T-helper 1 cell treated with Interleukin-12 subunit alpha and Interleukin-12 subunit beta and Interleukin-4 antibody, amounts not matched to agents 30 ng/mL and 1 ng/mL, for 36 hours (primary cell): ENCODE measurements around the gene PIK3R6. TPM values are rescaled to one million over a fixed set of nuclear protein-coding genes. Genes with fewer than 3 reads are reported as not detected.

Experiments
- intact Hi-C: fragments of 100-400 bp; cut with micrococcal nuclease; formaldehyde crosslinking; loops from one replicate; pipeline ENCODE4 v1.15.1; 2024
- total RNA-seq: library from RNA; stranded (reverse); gene quantifications from 2 replicates; pipeline ENCODE4 v1.2.3, GENCODE V29; 2022

The PIK3R6 gene
- total RNA-seq, 1 donor from 2014 or later, result 4.3 TPM

- intact Hi-C loops, result loop anchor here (1.0 kb wide), 1 partner anchor 243 kb away; no protein-coding TSS in a partner anchor
Observed at GRCh38 chr17:8754890-8755289, 112.6 kb downstream of the PIK3R6 start.

DNA sequence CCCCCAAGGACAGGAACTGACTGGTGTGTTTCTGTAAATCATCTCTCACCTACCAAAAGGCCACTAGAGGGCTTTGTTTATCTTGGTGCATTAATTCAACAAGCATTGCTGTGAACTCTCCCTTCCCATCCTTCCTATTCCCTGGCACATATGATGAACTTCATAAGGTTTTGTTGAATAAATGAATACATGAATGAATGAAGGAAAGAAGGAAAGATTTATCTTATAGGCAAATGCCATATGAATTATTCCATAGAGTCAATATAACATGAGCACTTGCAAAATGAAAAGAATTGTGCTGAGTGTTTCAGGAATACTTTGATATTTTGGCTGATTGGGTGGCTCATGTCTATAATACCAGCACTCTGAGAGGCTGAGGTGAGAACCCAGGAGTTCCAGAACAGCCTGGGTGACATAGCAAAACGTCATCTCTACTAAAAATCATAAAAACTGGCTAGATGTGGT is 113.5 kb downstream of the PIK3R6 start:
- intact Hi-C loops, result loop anchor here (1.0 kb wide), 1 partner anchor 244 kb away; no protein-coding TSS in a partner anchor

DNA sequence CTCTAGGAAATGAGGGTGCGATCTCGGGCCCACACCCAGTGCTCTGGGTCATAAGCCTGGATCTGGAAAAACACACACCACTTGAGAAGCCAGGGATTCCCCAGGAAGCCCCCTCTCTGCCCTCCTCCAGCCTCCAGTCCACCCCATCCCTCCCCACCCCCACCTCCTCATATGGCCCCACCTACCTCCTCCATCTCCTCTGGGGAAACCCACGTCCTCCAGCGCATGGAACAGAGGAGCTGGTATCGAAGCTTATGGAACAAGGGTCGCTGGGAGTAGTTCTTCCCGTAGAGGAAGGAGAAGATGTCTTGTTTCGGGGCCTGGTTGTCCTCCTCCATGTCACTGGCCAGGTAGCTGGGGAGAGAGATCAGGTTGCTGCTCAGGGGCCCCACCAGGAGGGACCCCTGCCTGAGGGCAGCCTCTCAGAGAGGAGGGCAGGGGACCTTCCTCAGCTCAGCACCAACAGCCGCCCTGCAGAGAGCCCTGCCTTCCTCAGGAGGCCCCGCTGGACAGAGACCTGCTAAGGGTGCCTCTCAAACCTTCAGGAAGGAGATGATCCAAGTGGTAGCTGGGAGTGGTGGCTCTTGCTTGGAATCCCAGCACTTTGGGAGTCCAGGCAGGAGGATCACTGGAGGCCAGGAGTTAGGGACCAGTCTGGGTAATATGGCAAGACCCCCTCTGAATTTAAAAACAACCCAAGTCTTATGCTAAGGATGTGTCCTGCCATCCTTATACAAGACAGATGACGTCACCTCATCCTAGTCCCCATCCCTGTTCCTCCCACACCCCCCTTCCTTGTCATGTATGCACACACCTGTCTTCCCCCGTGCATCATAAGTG is 114.1 kb downstream of the PIK3R6 start:
- intact Hi-C loops, result no loop called here

Other genes with a start within 250 kb of the PIK3R6 start
- 7.6 and 10.8 TPM in 2 replicates for gene MYH10, start 236.9 kb downstream of the PIK3R6 start, total RNA-seq
- 0.51 and 0.61 TPM in 2 replicates for gene CCDC42, start 122.8 kb downstream of the PIK3R6 start, total RNA-seq
- gene SPDYE4, start 109.1 kb downstream of the PIK3R6 start, total RNA-seq, result 0.22 TPM in 1 of 2 replicates, not detected in the other
- gene MFSD6L, start 68.3 kb downstream of the PIK3R6 start, total RNA-seq, result 0.39 and 0.49 TPM in 2 replicates
- gene PIK3R5, start 98.0 kb upstream of the PIK3R6 start, total RNA-seq, result 63.5 and 74.1 TPM in 2 replicates
- gene NTN1, start 153.8 kb upstream of the PIK3R6 start, total RNA-seq, result 0.10 TPM in 1 of 2 replicates, not detected in the other